Measurements from ENCODE around the gene DDX51. TPM values are rescaled to one million over a fixed set of nuclear protein-coding genes. Genes with fewer than 3 reads are reported as not detected.

The DDX51 gene
- total RNA-seq, 1 donor from 2014 or later, result 10.2 TPM

DNA sequence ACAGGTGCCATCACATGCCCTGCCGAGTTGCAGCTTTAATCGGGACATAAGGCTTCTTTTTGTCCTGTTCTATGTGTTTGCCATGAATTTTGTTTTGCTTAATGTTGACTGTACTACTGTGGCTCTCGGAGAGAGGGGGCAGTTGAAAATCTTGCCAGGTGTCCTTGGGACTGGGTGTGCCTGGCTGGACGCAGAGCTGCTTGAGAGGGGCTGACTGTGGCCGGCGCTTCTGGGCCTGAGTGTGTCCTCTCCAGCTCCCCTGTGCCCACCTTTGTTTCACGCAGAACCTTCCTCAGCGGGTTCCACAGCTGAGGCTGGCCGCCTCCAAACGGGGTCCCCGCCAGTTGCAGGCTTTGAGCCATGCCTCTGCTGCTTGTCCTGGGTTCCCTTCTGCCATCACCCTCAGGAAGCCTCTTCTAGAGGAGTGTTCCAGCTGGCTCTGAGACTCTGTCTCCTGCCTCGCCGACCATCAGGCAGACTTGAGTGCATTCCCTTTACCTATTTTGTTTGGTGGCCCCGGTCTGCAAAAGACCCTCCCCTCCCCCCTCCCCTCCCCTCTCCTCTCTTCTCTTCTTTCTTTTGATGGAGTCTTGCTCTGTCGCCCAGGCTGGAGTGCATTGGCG, 49.7 kb downstream of the DDX51 start:
- Mint-ChIP-seq H3K4me3 (ENCODE audit: unreplicated experiment) (no peak overlapping the region), H3K36me3 (ENCODE audit: low read depth, unreplicated experiment) (peaks cover 22% of the 10 kb centered on the region), H3K9me3 (ENCODE audit: unreplicated experiment) (peaks cover 2% of the 10 kb centered on the region), H3K27me3 (ENCODE audit: low read depth, unreplicated experiment) (no peaks in the 10 kb centered on the region), H3K4me1 (ENCODE audit: low read depth, unreplicated experiment) (no peaks in the 10 kb centered on the region), H3K27ac (ENCODE audit: unreplicated experiment) (no peak overlapping the region)
- Histone ChIP-seq H3K27ac (ENCODE audit: low read depth, low read length) (no peak overlapping the region), H3K9ac (ENCODE audit: low read length) (no peak overlapping the region), H3K36me3 (ENCODE audit: insufficient read depth, low read length) (peaks cover 6% of the 10 kb centered on the region), H4K20me1 (ENCODE audit: insufficient read depth, low read length) (peaks cover 52% of the 10 kb centered on the region), H3K9me3 (ENCODE audit: insufficient read depth, low read depth, low read length) (no peaks in the 10 kb centered on the region), H3K4me1 (ENCODE audit: insufficient read depth, low read length) (no peaks in the 10 kb centered on the region), H2AFZ (ENCODE audit: low read depth, low read length) (no peak overlapping the region), H3K27me3 (ENCODE audit: insufficient read depth, low read length) (no peaks in the 10 kb centered on the region), H3K79me2 (ENCODE audit: insufficient read depth, low read length) (peaks cover 38% of the 10 kb centered on the region), H3K4me2 (ENCODE audit: low read length) (no peak overlapping the region), H3K4me3 (ENCODE audit: insufficient read depth, low read depth, low read length) (no peak overlapping the region)
- TF ChIP-seq, protein P1, sequence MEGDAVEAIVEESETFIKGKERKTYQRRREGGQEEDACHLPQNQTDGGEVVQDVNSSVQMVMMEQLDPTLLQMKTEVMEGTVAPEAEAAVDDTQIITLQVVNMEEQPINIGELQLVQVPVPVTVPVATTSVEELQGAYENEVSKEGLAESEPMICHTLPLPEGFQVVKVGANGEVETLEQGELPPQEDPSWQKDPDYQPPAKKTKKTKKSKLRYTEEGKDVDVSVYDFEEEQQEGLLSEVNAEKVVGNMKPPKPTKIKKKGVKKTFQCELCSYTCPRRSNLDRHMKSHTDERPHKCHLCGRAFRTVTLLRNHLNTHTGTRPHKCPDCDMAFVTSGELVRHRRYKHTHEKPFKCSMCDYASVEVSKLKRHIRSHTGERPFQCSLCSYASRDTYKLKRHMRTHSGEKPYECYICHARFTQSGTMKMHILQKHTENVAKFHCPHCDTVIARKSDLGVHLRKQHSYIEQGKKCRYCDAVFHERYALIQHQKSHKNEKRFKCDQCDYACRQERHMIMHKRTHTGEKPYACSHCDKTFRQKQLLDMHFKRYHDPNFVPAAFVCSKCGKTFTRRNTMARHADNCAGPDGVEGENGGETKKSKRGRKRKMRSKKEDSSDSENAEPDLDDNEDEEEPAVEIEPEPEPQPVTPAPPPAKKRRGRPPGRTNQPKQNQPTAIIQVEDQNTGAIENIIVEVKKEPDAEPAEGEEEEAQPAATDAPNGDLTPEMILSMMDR (IDR thresholded peaks at IDR 0.05; ENCODE audit: insufficient read depth, low read depth, low read length), result no peak
- no peak for TF ChIP-seq EZH2 (IDR thresholded peaks at IDR 0.05; ENCODE audit: insufficient read depth, low read length)
- FAIRE-seq, result no peak
- no peak for DNase-seq (ENCODE audit: low read depth)

DNA sequence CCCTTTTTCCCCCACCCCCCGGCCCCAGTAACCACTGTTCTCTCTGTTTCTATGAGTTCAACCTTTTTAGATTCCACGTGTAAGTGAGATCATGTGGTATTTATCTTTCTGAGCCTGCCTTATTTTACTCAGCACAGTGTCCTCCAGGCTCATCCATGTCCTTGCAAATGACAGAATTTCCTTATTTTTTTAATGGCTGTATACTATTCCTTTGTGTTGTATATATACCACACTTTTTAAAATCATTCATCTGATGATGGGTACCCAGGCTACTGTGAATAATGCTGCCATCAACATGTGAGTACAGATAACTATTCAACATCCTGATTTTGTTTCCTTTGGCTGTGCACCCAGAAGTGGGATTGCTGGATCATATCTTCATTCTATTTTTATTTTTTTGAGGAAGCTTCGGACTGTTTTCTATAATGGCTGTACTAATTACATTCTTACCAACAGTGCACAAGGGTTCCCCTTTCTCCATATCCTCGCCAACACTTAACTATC, 54.7 kb downstream of the DDX51 start:
- DNase-seq (ENCODE audit: low read depth), result no peak
- Histone ChIP-seq H3K9me3 (ENCODE audit: insufficient read depth, low read depth, low read length) (no peaks in the 10 kb centered on the region), H3K27ac (ENCODE audit: low read depth, low read length) (no peak overlapping the region), H4K20me1 (ENCODE audit: insufficient read depth, low read length) (peaks cover 43% of the 10 kb centered on the region), H3K36me3 (ENCODE audit: insufficient read depth, low read length) (peaks cover 9% of the 10 kb centered on the region), H3K79me2 (ENCODE audit: insufficient read depth, low read length) (peaks cover 56% of the 10 kb centered on the region), H3K4me3 (ENCODE audit: insufficient read depth, low read depth, low read length) (no peak overlapping the region), H3K9ac (ENCODE audit: low read length) (no peak overlapping the region), H2AFZ (ENCODE audit: low read depth, low read length) (no peak overlapping the region), H3K4me1 (ENCODE audit: insufficient read depth, low read length) (peaks cover 10% of the 10 kb centered on the region), H3K27me3 (ENCODE audit: insufficient read depth, low read length) (no peaks in the 10 kb centered on the region), H3K4me2 (ENCODE audit: low read length) (no peak overlapping the region)
- H3K4me1 Mint-ChIP-seq (ENCODE audit: low read depth, unreplicated experiment), result peaks cover 2% of the 10 kb centered on the region
- H3K9me3 Mint-ChIP-seq (ENCODE audit: unreplicated experiment), result no peaks in the 10 kb centered on the region
- TF ChIP-seq, protein P1 (IDR thresholded peaks at IDR 0.05; ENCODE audit: insufficient read depth, low read depth, low read length), result no peak
- no peak for TF ChIP-seq EZH2 (IDR thresholded peaks at IDR 0.05; ENCODE audit: insufficient read depth, low read length)
- no peaks in the 10 kb centered on the region for H3K27me3 Mint-ChIP-seq (ENCODE audit: low read depth, unreplicated experiment)
- H3K36me3 Mint-ChIP-seq (ENCODE audit: low read depth, unreplicated experiment), result peaks cover 7% of the 10 kb centered on the region
- no peak for FAIRE-seq
- no peak overlapping the region for H3K27ac Mint-ChIP-seq (ENCODE audit: unreplicated experiment)
- H3K4me3 Mint-ChIP-seq (ENCODE audit: unreplicated experiment), result no peak overlapping the region

Other genes with a start within 250 kb of the DDX51 start
- 51.7 and 51.8 TPM in 2 replicates for gene ULK1, start 249.7 kb downstream of the DDX51 start, total RNA-seq
- 30.4 and 33.7 TPM in 2 replicates for gene PUS1, start 215.0 kb downstream of the DDX51 start, total RNA-seq
- 37.8 and 39.8 TPM in 2 replicates for gene EP400, start 194.4 kb downstream of the DDX51 start, total RNA-seq
- 15.7 and 16.5 TPM in 2 replicates for gene NOC4L, start 138 bp upstream of the DDX51 start, total RNA-seq
- gene GALNT9, start 185.3 kb upstream of the DDX51 start, total RNA-seq, result 2.1 and 2.7 TPM in 2 replicates

All from astrocyte (in vitro differentiated cells and primary cell).